ENCODE results near the gene SLC6A14. TPM values are rescaled to one million over a fixed set of nuclear protein-coding genes. Genes with fewer than 3 reads are reported as not detected.

SLC6A14 gene
- total and polyA plus RNA-seq, 2 experiments from 2014 or later, result not detected

GRCh38 chrX:116449156-116449555 is 12.8 kb downstream of the SLC6A14 start:
- Histone ChIP-seq H4K20me1 (replicated peaks; ENCODE audit: insufficient read depth) (no peaks in the 10 kb centered on the region), H3K4me1 (ENCODE audit: insufficient read depth) (no peaks in the 10 kb centered on the region), H3K36me3 (ENCODE audit: insufficient read depth) (no peaks in the 10 kb centered on the region), H3K4me2 (no peak overlapping the region), H3F3A (replicated peaks; ENCODE audit: low read depth) (no peaks in the 10 kb centered on the region), H3K27me3 (ENCODE audit: insufficient read depth) (no peaks in the 10 kb centered on the region), H3K79me2 (replicated peaks; ENCODE audit: insufficient read depth) (no peaks in the 10 kb centered on the region), H2AFZ (no peak overlapping the region), H3K9me2 (ENCODE audit: insufficient read depth) (no peaks in the 10 kb centered on the region), H3K4me3 (no peak overlapping the region), H3K27ac (ENCODE audit: low read depth) (no peak overlapping the region)
- no peak for TF ChIP-seq STAT1 (IDR thresholded peaks at IDR 0.05; ENCODE audit: unreplicated experiment)
- no peak for TF ChIP-seq ZNF462 (CRISPR knock-in tag; IDR thresholded peaks at IDR 0.05)
- H3K36me3 Mint-ChIP-seq (ENCODE audit: low read depth), result no peaks in the 10 kb centered on the region
- no peak overlapping the region for H3K4me3 Mint-ChIP-seq
- no peak overlapping the region for H3K27ac Mint-ChIP-seq
- no peak for ATAC-seq
- no peaks in the 10 kb centered on the region for H3K9me3 Mint-ChIP-seq
- DNase-seq (ENCODE audit: low spot score), result peak; percentile 9
- no peaks in the 10 kb centered on the region for H3K4me1 Mint-ChIP-seq
- no peaks in the 10 kb centered on the region for H3K27me3 Mint-ChIP-seq (ENCODE audit: insufficient read depth, low read depth, poor library complexity)

GRCh38 chrX:116462822-116463221 is 26.4 kb downstream of the SLC6A14 start, which contains the start of gene CT83:
Gene CT83, minus strand, starts transcription at chrX:116462976. Its CDS starts 120 bp downstream, at chrX:116462856.
- no peaks in the 10 kb centered on the region for H3K4me1 ChIP-seq (ENCODE audit: insufficient read depth)
- H3K27me3 ChIP-seq (ENCODE audit: insufficient read depth), result no peaks in the 10 kb centered on the region
- H3K27me3 Mint-ChIP-seq (ENCODE audit: insufficient read depth, low read depth, poor library complexity), result no peaks in the 10 kb centered on the region
- no peaks in the 10 kb centered on the region for H3K9me2 ChIP-seq (ENCODE audit: insufficient read depth)
- no peaks in the 10 kb centered on the region for H3K4me1 Mint-ChIP-seq
- H3K27ac Mint-ChIP-seq, result no peak within 1 kb of the TSS
- H3K27ac ChIP-seq (ENCODE audit: low read depth), result no peak within 1 kb of the TSS
- no peaks in the 10 kb centered on the region for H3F3A ChIP-seq (replicated peaks; ENCODE audit: low read depth)
- no peaks in the 10 kb centered on the region for H3K36me3 Mint-ChIP-seq (ENCODE audit: low read depth)
- H3K9me3 Mint-ChIP-seq, result no peaks in the 10 kb centered on the region
- H3K79me2 ChIP-seq (replicated peaks; ENCODE audit: insufficient read depth), result no peaks in the 10 kb centered on the region
- H3K4me3 ChIP-seq, result no peak within 1 kb of the TSS
- H3K36me3 ChIP-seq (ENCODE audit: insufficient read depth), result no peaks in the 10 kb centered on the region
- ATAC-seq, result peak; percentile 74
- H4K20me1 ChIP-seq (replicated peaks; ENCODE audit: insufficient read depth), result no peaks in the 10 kb centered on the region
- H3K4me3 Mint-ChIP-seq, result peak within 1 kb of the TSS; percentile 54; the same call in 2 of the 3 replicates
- no peak within 1 kb of the TSS for H2AFZ ChIP-seq
- no peak within 1 kb of the TSS for H3K4me2 ChIP-seq
- DNase-seq (ENCODE audit: low spot score), result peak; percentile 0
- no peak for TF ChIP-seq ZNF331 (CRISPR knock-in tag; IDR thresholded peaks at IDR 0.05; ENCODE audit: low read depth)
- TF ChIP-seq ZNF462 (CRISPR knock-in tag; IDR thresholded peaks at IDR 0.05), result no peak
- TF ChIP-seq STAT1 (IDR thresholded peaks at IDR 0.05; ENCODE audit: unreplicated experiment), result no peak
- no peak for TF ChIP-seq ETS1 (IDR thresholded peaks at IDR 0.05)

Measured in GM23338 (cell line).